Measurements from ENCODE around the gene RAB29. TPM values are rescaled to one million over a fixed set of nuclear protein-coding genes. Genes with fewer than 3 reads are reported as not detected.

Gene RAB29
- total and polyA plus RNA-seq, 2 donors (not counting 3 experiments of a cell fraction or from before 2014, with no cell fraction given), result 18.1 to 18.8 TPM

- Histone ChIP-seq H3K4me2 (ENCODE audit: insufficient read depth, low read length) (no peak overlapping the region), H3K9ac (replicated peaks; ENCODE audit: extremely low read depth, insufficient read depth, low read length) (no peak overlapping the region), H3K4me1 (ENCODE audit: control insufficient read depth, extremely low read depth, insufficient read depth, low read length) (peaks cover 4% of the 10 kb centered on the region), H4K20me1 (replicated peaks; ENCODE audit: control insufficient read depth, extremely low read depth, insufficient read depth, low read length) (no peaks in the 10 kb centered on the region), H3K27me3 (ENCODE audit: control insufficient read depth in 2 of 2, insufficient read depth in 2 of 2, low read length in 2 of 2) (no peaks in the 10 kb centered on the region), H3K9me1 (replicated peaks; ENCODE audit: control insufficient read depth, extremely low read depth, insufficient read depth, low read length) (no peaks in the 10 kb centered on the region), H3K27ac (ENCODE audit: insufficient read depth, low read depth, low read length) (no peak overlapping the region), H2AFZ (ENCODE audit: low read depth, low read length) (no peak overlapping the region), H3K9me3 (replicated peaks; ENCODE audit: control insufficient read depth, insufficient read depth, low read length) (no peaks in the 10 kb centered on the region), H3K36me3 (ENCODE audit: control insufficient read depth in 2 of 2, extremely low read depth in 1 of 2, insufficient read depth in 2 of 2, low read length in 2 of 2) (no peaks in the 10 kb centered on the region), H3K79me2 (ENCODE audit: control insufficient read depth, insufficient read depth, low read length) (no peaks in the 10 kb centered on the region), H3K4me3 (replicated peaks in 1 of 3; ENCODE audit: insufficient read depth in 1 of 3, low read depth in 1 of 3, low read length in 3 of 3) (no peak overlapping the region)
- BruUV-seq (replicated peaks), result no TSS peak
- intact Hi-C loops (cut with micrococcal nuclease), result no loop called here
- DNase-seq (ENCODE audit: low read depth, low spot score) (no peak), FAIRE-seq (no peak)
- ChIA-PET CTCF (interaction anchor here (2.8 kb wide), 1 partner anchor 11 kb away, joined by 7 read pairs; the partner anchor contains the start of gene RAB29), POLR2A (no interaction called here)
- TF ChIP-seq GATA2 (IDR thresholded peaks at IDR 0.05; ENCODE audit: insufficient read depth, insufficient read length, low read depth, low read length), result no peak
- TF ChIP-seq CTCF (IDR thresholded peaks at IDR 0.05; ENCODE audit: extremely low read depth in 1 of 2, insufficient read depth in 1 of 2, low read depth in 1 of 2, low read length in 2 of 2), result no peak
- TF ChIP-seq MYC (IDR thresholded peaks at IDR 0.05; ENCODE audit: low read depth, low read length), result no peak
- TF ChIP-seq JUN (IDR thresholded peaks at IDR 0.05; ENCODE audit: borderline replicate concordance, insufficient read depth, insufficient read length, low read depth), result no peak
- TF ChIP-seq MAX (IDR thresholded peaks at IDR 0.05; ENCODE audit: insufficient read depth, insufficient read length), result no peak
- TF ChIP-seq EZH2 (IDR thresholded peaks at IDR 0.05; ENCODE audit: borderline replicate concordance, low read depth, low read length, severe bottlenecking), result no peak
- no peak for TF ChIP-seq POLR2AphosphoS5 (IDR thresholded peaks at IDR 0.05; ENCODE audit: insufficient read depth, low read depth, low read length)
- TF ChIP-seq POLR2A (IDR thresholded peaks at IDR 0.05; ENCODE audit: low read depth, low read length), result no peak
- TF ChIP-seq FOS (IDR thresholded peaks at IDR 0.05; ENCODE audit: borderline replicate concordance, insufficient read depth, low read length), result no peak
- dilution Hi-C loops (cut with MboI; ENCODE audit: extremely low pct_ligation_motif_present, low sequenced_read_pairs), result no loop called here
Measured at GRCh38 chr1:205764578-205764977, 10.7 kb downstream of the RAB29 start.

All from endothelial cell of umbilical vein (primary cell).